ENCODE data around the gene MYO7A. TPM values are rescaled to one million over a fixed set of nuclear protein-coding genes. Genes with fewer than 3 reads are reported as not detected.
A peak's percentile ranks its signal among the peaks of the same experiment; 100 is the strongest.

MYO7A gene
- total RNA-seq, 2 donors from 2014 or later = 10.4 to 12.9 TPM

DNA sequence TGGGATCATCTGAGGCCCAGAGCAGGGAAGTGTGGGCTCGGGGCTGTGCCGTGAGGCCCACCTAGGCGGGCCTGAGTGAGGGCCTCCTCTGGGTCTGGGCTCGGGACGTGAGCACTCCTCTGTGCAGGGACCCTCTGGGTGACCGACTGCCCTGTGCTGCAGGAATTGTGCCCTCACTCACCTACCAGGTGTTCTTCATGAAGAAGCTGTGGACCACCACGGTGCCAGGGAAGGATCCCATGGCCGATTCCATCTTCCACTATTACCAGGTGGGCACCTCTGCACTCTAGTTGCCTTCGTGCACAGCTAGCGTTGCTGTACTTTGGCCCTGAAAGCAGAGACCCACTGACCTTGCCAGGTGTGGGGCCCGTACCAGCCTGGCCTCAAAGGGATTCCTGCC is 80.5 kb downstream of the MYO7A start:
- DNase-seq (no peak), ATAC-seq (no peak)
- TF ChIP-seq, protein P1, sequence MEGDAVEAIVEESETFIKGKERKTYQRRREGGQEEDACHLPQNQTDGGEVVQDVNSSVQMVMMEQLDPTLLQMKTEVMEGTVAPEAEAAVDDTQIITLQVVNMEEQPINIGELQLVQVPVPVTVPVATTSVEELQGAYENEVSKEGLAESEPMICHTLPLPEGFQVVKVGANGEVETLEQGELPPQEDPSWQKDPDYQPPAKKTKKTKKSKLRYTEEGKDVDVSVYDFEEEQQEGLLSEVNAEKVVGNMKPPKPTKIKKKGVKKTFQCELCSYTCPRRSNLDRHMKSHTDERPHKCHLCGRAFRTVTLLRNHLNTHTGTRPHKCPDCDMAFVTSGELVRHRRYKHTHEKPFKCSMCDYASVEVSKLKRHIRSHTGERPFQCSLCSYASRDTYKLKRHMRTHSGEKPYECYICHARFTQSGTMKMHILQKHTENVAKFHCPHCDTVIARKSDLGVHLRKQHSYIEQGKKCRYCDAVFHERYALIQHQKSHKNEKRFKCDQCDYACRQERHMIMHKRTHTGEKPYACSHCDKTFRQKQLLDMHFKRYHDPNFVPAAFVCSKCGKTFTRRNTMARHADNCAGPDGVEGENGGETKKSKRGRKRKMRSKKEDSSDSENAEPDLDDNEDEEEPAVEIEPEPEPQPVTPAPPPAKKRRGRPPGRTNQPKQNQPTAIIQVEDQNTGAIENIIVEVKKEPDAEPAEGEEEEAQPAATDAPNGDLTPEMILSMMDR (IDR thresholded peaks at IDR 0.05) = no peak
- no peak for TF ChIP-seq POLR2A (IDR thresholded peaks at IDR 0.05)
- no peak overlapping the region for H3K27ac ChIP-seq
- H3K4me3 ChIP-seq = no peak overlapping the region
- WGBS, 2 donors = 74 to 80% methylated on average over 5 to 8 of the region's 11 CpGs
- H3K36me3 ChIP-seq (replicated peaks in 1 of 2; ENCODE audit: insufficient read depth in 1 of 2, low read depth in 2 of 2) = no peaks in the 10 kb centered on the region
- intact Hi-C loops (cut with DNase I) = no loop called here
- peaks cover 9% of the 10 kb centered on the region for H3K4me1 ChIP-seq
- H3K27me3 ChIP-seq = no peaks in the 10 kb centered on the region
- H3K9me3 ChIP-seq = no peaks in the 10 kb centered on the region

DNA sequence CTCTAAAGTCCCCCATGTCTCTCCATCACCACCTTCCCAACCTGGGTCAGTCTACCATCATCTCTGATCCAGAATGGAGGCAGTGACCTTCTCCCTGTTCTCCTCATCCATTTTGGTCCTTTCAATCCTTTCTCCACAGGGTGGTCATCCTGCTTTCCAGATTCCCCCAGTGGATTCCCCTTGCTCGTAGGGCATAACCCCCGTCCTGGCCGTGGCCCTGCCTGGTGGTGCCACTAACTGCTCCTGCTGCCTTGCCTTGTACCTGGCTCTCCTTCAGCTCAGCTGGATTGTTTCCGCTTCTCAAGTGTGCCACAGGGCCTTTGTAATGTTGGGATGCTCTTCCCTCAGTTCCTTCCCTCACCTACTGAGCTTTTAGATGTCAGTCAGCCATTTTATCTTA is 81.6 kb downstream of the MYO7A start:
- Histone ChIP-seq H3K27me3 (no peaks in the 10 kb centered on the region), H3K27ac (no peak overlapping the region), H3K4me3 (no peak overlapping the region), H3K9me3 (no peaks in the 10 kb centered on the region), H3K36me3 (replicated peaks in 1 of 2; ENCODE audit: insufficient read depth in 1 of 2, low read depth in 2 of 2) (no peaks in the 10 kb centered on the region), H3K4me1 (peaks cover 9% of the 10 kb centered on the region)
- 70 to 84% methylated on average over 4 of the region's 4 CpGs for WGBS, 2 donors
- TF ChIP-seq, protein P1 (IDR thresholded peaks at IDR 0.05) = no peak
- no peak for TF ChIP-seq POLR2A (IDR thresholded peaks at IDR 0.05)
- DNase-seq = no peak
- ATAC-seq = no peak
- intact Hi-C loops (cut with DNase I) = no loop called here

DNA sequence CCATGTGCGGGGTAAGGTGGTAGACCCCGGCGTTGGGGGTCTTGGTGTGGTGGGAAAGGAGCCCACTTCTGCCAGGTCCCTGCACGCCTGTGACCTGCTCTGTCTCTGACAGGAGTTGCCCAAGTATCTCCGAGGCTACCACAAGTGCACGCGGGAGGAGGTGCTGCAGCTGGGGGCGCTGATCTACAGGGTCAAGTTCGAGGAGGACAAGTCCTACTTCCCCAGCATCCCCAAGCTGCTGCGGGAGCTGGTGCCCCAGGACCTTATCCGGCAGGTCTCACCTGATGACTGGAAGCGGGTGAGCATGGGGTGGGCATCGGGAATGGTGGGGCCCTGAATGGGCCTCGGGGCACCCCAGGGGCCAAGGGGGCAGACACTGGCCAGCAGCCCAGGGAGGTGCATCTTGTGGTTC is 83.0 kb downstream of the MYO7A start:
- TF ChIP-seq, protein P1 (IDR thresholded peaks at IDR 0.05) = no peak
- TF ChIP-seq POLR2A (IDR thresholded peaks at IDR 0.05) = no peak
- intact Hi-C loops (cut with DNase I) = no loop called here
- H3K27me3 ChIP-seq = no peaks in the 10 kb centered on the region
- no peak for ATAC-seq
- H3K9me3 ChIP-seq = no peaks in the 10 kb centered on the region
- no peak overlapping the region for H3K27ac ChIP-seq
- WGBS, 2 donors = 89 to 95% methylated on average over 9 to 14 of the region's 14 CpGs
- H3K4me3 ChIP-seq = no peak overlapping the region
- H3K4me1 ChIP-seq = peaks cover 9% of the 10 kb centered on the region
- peak in 2 of 4 donors; percentile 10 for DNase-seq
- no peaks in the 10 kb centered on the region for H3K36me3 ChIP-seq (replicated peaks in 1 of 2; ENCODE audit: insufficient read depth in 1 of 2, low read depth in 2 of 2)

DNA sequence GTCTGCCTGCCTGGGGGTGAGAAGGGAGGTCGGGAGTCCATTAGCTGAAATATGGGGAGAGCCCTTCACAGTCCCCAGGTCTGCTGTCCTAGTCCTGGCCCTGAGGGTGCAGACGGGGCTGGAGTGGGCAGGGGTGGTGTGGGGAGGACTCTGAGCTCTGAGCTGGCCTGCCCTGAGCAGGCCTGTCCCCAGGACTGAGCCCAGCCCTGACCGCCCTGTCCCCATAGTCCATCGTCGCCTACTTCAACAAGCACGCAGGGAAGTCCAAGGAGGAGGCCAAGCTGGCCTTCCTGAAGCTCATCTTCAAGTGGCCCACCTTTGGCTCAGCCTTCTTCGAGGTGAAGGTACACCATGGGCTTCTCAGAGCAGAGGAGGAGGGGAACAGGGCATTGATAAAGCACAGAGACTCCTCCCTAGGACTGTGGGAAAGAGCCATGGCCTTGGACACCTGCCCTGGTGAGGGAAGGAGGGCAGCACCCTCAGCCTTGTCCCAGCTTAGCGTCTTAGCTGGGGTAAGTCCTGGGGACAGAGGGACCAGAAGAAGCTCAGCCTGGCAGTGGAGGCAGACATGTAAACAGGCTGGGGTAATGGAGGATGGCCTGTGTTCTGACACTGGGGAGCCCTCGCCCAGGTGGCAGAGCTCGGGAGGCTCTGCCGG is 83.7 kb downstream of the MYO7A start:
- no peaks in the 10 kb centered on the region for H3K36me3 ChIP-seq (replicated peaks in 1 of 2; ENCODE audit: insufficient read depth in 1 of 2, low read depth in 2 of 2)
- no peak overlapping the region for H3K27ac ChIP-seq
- intact Hi-C loops (cut with DNase I) = no loop called here
- H3K27me3 ChIP-seq = no peaks in the 10 kb centered on the region
- no peak for TF ChIP-seq POLR2A (IDR thresholded peaks at IDR 0.05)
- TF ChIP-seq, protein P1 (IDR thresholded peaks at IDR 0.05) = no peak
- H3K4me1 ChIP-seq = peaks cover 9% of the 10 kb centered on the region
- ATAC-seq (no peak), DNase-seq (peak in 2 of 4 donors; percentile 14 to 44)
- H3K4me3 ChIP-seq = no peak overlapping the region
- H3K9me3 ChIP-seq = no peaks in the 10 kb centered on the region
- 79 to 81% methylated on average over 7 to 11 of the region's 11 CpGs for WGBS, 2 donors

Measured in body of pancreas (tissue), 4 donors.